PFSK-1 (cell line): ENCODE results near the gene KLHL7.

Source experiments
- FOXP2 ChIP-seq: optimal IDR thresholded peaks from 2 replicates; pipeline ENCODE3; 2011; ENCODE audit warnings: borderline replicate concordance, control low read depth, inconsistent platforms; ENCODE audit not compliant: insufficient read depth; ENCODE audit errors: extremely low read length, extremely low read depth
- POLR2AphosphoS5 ChIP-seq: IDR thresholded peaks from 2 replicates; pipeline ENCODE4 v1.6.1; 2012; ENCODE audit warnings: low read depth, mild to moderate bottlenecking, control low read depth, low read length, moderate library complexity
- REST ChIP-seq, 2 experiments: IDR thresholded peaks; 2 replicates each; pipeline versions ENCODE4 v1.6.1 to v1.8.0; 2011 to 2012; ENCODE audit warnings: low read depth in 2 of 2, low read length in 2 of 2, control low read depth in 1 of 2, inconsistent platforms in 1 of 2, mild to moderate bottlenecking in 1 of 2, moderate library complexity in 1 of 2; ENCODE audit not compliant: insufficient read depth in 1 of 2
- SIN3A ChIP-seq: IDR thresholded peaks from 2 replicates; pipeline ENCODE4 v1.6.1; 2012; ENCODE audit warnings: mild to moderate bottlenecking, low read length, moderate library complexity, borderline replicate concordance; ENCODE audit not compliant: insufficient read depth
- TAF1 ChIP-seq: IDR thresholded peaks from 2 replicates; pipeline ENCODE4 v1.6.1; 2012; ENCODE audit warnings: low read length, control low read depth, borderline replicate concordance; ENCODE audit not compliant: insufficient read depth

GRCh38 chr7:23200331-23200730, 94.7 kb downstream of the KLHL7 start:
- TF ChIP-seq REST (IDR thresholded peaks at IDR 0.05; ENCODE audit: insufficient read depth in 1 of 2, low read depth in 2 of 2, low read length in 2 of 2) (no peak), POLR2AphosphoS5 (no peak), TAF1 (no peak), SIN3A (no peak), FOXP2 (no peak)
